ENCODE results near the gene TMTC3. TPM values are rescaled to one million over a fixed set of nuclear protein-coding genes. Genes with fewer than 3 reads are reported as not detected.

Gene TMTC3
- total and polyA plus RNA-seq, 2 of the 8 experiments (the other 6 are each of a cell fraction or from before 2014, with no cell fraction given): 7.0 to 45.1 TPM

DNA sequence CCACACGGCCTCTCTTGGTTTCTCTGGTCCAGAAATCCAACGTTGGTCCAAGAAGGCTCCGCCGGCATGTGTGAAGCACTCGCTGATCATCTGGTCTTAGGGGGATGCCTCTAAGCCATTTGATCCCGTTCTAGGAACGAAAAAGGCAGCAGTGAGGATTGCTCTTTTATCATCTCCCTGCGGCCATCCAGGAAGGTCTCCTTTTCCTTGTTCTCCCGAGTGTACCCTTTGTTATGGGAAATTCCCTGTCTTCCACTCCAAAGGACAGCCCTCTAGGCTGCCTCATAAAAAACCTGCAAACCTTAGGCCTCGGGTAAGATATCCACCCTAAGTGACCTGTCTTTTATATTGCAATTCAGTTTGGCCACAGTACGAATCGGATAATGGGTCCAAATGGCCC, 85.8 kb downstream of the TMTC3 start:
- Histone ChIP-seq H3K9ac (replicated peaks in 1 of 4; ENCODE audit: extremely low read depth in 1 of 4, low read depth in 3 of 4, low read length in 3 of 4) (no peak overlapping the region), H3K4me3 (ENCODE audit: extremely low read depth in 1 of 4, insufficient read depth in 2 of 4, low read depth in 3 of 4, low read length in 4 of 4) (no peak overlapping the region), H3K79me1 (ENCODE audit: low read depth, low read length) (no peaks in the 10 kb centered on the region), H3K79me2 (ENCODE audit: control insufficient read depth in 1 of 2, insufficient read depth in 2 of 2, low read length in 2 of 2) (no peaks in the 10 kb centered on the region), H3K23ac (ENCODE audit: insufficient read length) (no peak overlapping the region), H3K18ac (ENCODE audit: extremely low read depth, low read length) (no peak overlapping the region), H3K23me2 (ENCODE audit: low read depth, low read length) (no peaks in the 10 kb centered on the region), H3K27me3 (replicated peaks in 1 of 4; ENCODE audit: control insufficient read depth in 3 of 4, extremely low read depth in 1 of 4, insufficient read depth in 3 of 4, low read length in 3 of 4) (no peaks in the 10 kb centered on the region), H3K4me2 (ENCODE audit: insufficient read depth in 1 of 2, low read depth in 2 of 2, low read length in 2 of 2) (no peak overlapping the region), H3K9me3 (ENCODE audit: insufficient read depth in 2 of 2, low read depth in 1 of 2, low read length in 1 of 2) (no peaks in the 10 kb centered on the region), H2AK5ac (ENCODE audit: low read depth, low read length) (no peak overlapping the region), H4K8ac (ENCODE audit: extremely low read depth, insufficient read depth, low read length) (no peak overlapping the region), H2BK20ac (ENCODE audit: low read length) (no peak overlapping the region), H3K27ac (ENCODE audit: low read depth, low read length) (no peak overlapping the region), H2AFZ (ENCODE audit: low read length) (0 out of 2 replicates have a peak overlapping the region, but pooled peaks have one; percentile 31), H2BK120ac (replicated peaks; ENCODE audit: low read depth, low read length) (no peak overlapping the region), H4K5ac (ENCODE audit: insufficient read length, low read depth, low read length) (no peak overlapping the region), H2BK12ac (ENCODE audit: low read depth, low read length) (no peak overlapping the region), H3K4ac (replicated peaks; ENCODE audit: insufficient read length, low read depth, low read length) (no peak overlapping the region), H4K91ac (replicated peaks; ENCODE audit: insufficient read length, low read length) (no peak overlapping the region), H2BK5ac (ENCODE audit: low read depth, low read length) (peak overlapping the region; percentile 44; the same call in 1 of the 2 replicates), H2BK15ac (ENCODE audit: low read length) (no peak overlapping the region), H3K4me1 (replicated peaks in 1 of 4; ENCODE audit: control insufficient read depth in 3 of 4, insufficient read depth in 4 of 4, low read length in 3 of 4) (peaks cover 0 to 2% (median 0%) of the 10 kb centered on the region in 4 experiments; a peak in 3 of 7 replicates), H3K56ac (replicated peaks; ENCODE audit: insufficient read length, low read depth, low read length) (no peak overlapping the region), H3K36me3 (ENCODE audit: control insufficient read depth in 2 of 4, insufficient read depth in 4 of 4, low read length in 3 of 4) (no peaks in the 10 kb centered on the region), H4K20me1 (replicated peaks in 1 of 2; ENCODE audit: control insufficient read depth in 1 of 2, insufficient read depth in 2 of 2, low read length in 2 of 2) (no peaks in the 10 kb centered on the region), H3K14ac (ENCODE audit: insufficient read length) (no peak overlapping the region)
- no peak for TF ChIP-seq SP2 (IDR thresholded peaks at IDR 0.05; ENCODE audit: low read length)
- no peak for TF ChIP-seq SRF (IDR thresholded peaks at IDR 0.05; ENCODE audit: low read depth, low read length)
- TF ChIP-seq TEAD4 (IDR thresholded peaks at IDR 0.05; ENCODE audit: low read depth, low read length): no peak
- no peak for TF ChIP-seq FOSL1 (IDR thresholded peaks at IDR 0.05; ENCODE audit: insufficient read depth, low read depth, low read length)
- TF ChIP-seq JUND (IDR thresholded peaks at IDR 0.05; ENCODE audit: low read length): no peak
- no peak for TF ChIP-seq POU5F1 (IDR thresholded peaks at IDR 0.05; ENCODE audit: low read depth, low read length)
- no peak for TF ChIP-seq ASH2L (IDR thresholded peaks at IDR 0.05; ENCODE audit: low read length)
- TF ChIP-seq TAF1 (IDR thresholded peaks at IDR 0.05; ENCODE audit: low read depth, low read length): no peak
- no peak for TF ChIP-seq SAP30 (IDR thresholded peaks at IDR 0.05; ENCODE audit: insufficient read depth, insufficient replicate concordance, low read length)
- TF ChIP-seq POLR2A (IDR thresholded peaks at IDR 0.05; ENCODE audit: control extremely low read depth in 1 of 2, low read depth in 2 of 2, low read length in 2 of 2): no peak
- TF ChIP-seq ZNF274 (IDR thresholded peaks at IDR 0.05; ENCODE audit: borderline replicate concordance, extremely low read depth, low read length): no peak
- no peak for TF ChIP-seq EGR1 (IDR thresholded peaks at IDR 0.05; ENCODE audit: borderline replicate concordance, low read depth, low read length)
- TF ChIP-seq SIN3A (conservative IDR thresholded peaks at IDR 0.05 in 1 of 2, IDR thresholded peaks at IDR 0.05 in 1 of 2; ENCODE audit: low read depth in 1 of 2, low read length in 2 of 2): no peak
- no peak for TF ChIP-seq RNF2 (IDR thresholded peaks at IDR 0.05; ENCODE audit: borderline replicate concordance, low read depth, low read length, missing control alignments, poor library complexity, severe bottlenecking)
- POLR2A ChIA-PET (ENCODE audit: partially characterized antibody): interaction anchor here (0.5 kb wide), 1 partner anchor 16 kb away, joined by 3 read pairs; no protein-coding TSS in a partner anchor
- CTCF ChIA-PET (ENCODE audit: partially characterized antibody): no interaction called here
- no peak for FAIRE-seq
- WGBS, 2 experiments (ENCODE audit: extremely low coverage in 1 of 2, insufficient coverage in 1 of 2, insufficient read length in 1 of 2, insufficient replicate concordance in 2 of 2, low coverage in 1 of 2, low lambda C conversion rate in 2 of 2, missing lambda C conversion rate in 1 of 2): 91% methylated on average over 12 of the region's 12 CpGs; no CpG with 5 or more reads in 1 of the 2 experiments
- no peak for DNase-seq (ENCODE audit: low read depth in 1 of 2, low spot score in 2 of 2)

Data from H1 (cell line).